OCI-LY3 (cell line): ENCODE measurements around the gene CDH24.

Experiments used
- CTCF ChIP-seq: fragments of 200-600, 300-600 bp; sonication (generic); IDR thresholded peaks from 2 replicates; pipeline ENCODE4 v1.5.1; 2014; ENCODE audit warnings: antibody characterized with exemption, low read length, low read depth
- EZH2phosphoT487 ChIP-seq: fragments of 200-600 bp; shearing (Covaris generic); IDR thresholded peaks from 2 replicates; pipeline ENCODE4 v1.6.1; 2018; ENCODE audit warnings: antibody characterized with exemption, mixed run types, low read depth

GRCh38 chr14:23079716-23080115 lies 22.4 kb upstream of the CDH24 start:
- TF ChIP-seq CTCF, result no peak
- no peak for TF ChIP-seq EZH2phosphoT487
